HEK293 (cell line): ENCODE results near the gene HS6ST3.

Source experiments
- BCL11A ChIP-seq: fragments of 450-650 bp; formaldehyde crosslinking; IDR thresholded peaks from 2 replicates; pipeline ENCODE4 v1.5.1; 2016; ENCODE audit warnings: low read depth, missing biosample characterization, missing genetic modification characterization
- FEZF1 ChIP-seq: fragments of 450-650 bp; formaldehyde crosslinking; IDR thresholded peaks from 2 replicates; pipeline ENCODE4 v1.5.1; 2016; ENCODE audit warnings: missing biosample characterization, missing genetic modification characterization
- ZNF121 ChIP-seq: fragments of 450-650 bp; formaldehyde crosslinking; IDR thresholded peaks from 2 replicates; pipeline ENCODE4 v1.5.1; 2016; ENCODE audit warnings: missing biosample characterization, missing genetic modification characterization
- TF ChIP-seq, protein P1 (sequence below): fragments of 450-650 bp; formaldehyde crosslinking; IDR thresholded peaks from 2 replicates; pipeline ENCODE4 v1.5.1; 2016; ENCODE audit warnings: missing biosample characterization, missing genetic modification characterization

DNA sequence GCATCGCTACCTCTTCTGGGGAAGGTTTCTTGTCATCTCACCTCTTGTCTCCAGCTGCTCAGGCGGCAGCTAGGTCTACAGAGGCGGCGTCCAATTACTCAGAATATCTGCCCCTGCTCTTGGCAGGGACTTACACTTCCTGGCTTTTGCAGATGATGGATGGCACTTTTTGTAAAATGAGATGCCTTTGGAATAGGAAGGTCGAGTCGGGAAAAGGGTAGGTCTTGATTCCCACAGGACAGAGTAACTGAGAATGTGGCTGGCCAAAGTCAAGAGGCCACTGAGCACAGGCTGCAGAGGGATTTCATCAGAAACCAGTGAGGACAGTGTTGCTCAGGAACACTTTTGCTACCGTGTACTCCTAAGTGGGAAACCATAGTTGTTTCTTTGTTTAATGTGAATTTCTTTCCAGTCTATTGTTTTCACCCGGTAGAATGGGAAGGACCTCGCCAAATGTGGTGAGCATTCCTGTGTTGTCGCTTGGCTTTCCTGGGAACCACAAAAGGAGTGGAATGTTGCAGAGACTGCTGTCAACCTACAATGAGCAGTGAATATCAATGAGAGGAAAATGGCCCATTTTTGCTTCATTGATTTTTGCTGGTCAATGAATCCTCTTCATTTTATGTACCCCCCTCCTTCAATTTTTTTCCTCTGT, 383.7 kb downstream of the HS6ST3 start:
- TF ChIP-seq, protein P1, sequence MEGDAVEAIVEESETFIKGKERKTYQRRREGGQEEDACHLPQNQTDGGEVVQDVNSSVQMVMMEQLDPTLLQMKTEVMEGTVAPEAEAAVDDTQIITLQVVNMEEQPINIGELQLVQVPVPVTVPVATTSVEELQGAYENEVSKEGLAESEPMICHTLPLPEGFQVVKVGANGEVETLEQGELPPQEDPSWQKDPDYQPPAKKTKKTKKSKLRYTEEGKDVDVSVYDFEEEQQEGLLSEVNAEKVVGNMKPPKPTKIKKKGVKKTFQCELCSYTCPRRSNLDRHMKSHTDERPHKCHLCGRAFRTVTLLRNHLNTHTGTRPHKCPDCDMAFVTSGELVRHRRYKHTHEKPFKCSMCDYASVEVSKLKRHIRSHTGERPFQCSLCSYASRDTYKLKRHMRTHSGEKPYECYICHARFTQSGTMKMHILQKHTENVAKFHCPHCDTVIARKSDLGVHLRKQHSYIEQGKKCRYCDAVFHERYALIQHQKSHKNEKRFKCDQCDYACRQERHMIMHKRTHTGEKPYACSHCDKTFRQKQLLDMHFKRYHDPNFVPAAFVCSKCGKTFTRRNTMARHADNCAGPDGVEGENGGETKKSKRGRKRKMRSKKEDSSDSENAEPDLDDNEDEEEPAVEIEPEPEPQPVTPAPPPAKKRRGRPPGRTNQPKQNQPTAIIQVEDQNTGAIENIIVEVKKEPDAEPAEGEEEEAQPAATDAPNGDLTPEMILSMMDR, result no peak
- TF ChIP-seq BCL11A (tag by site-specific recombination) (no peak), FEZF1 (tag by site-specific recombination) (no peak), ZNF121 (tag by site-specific recombination) (no peak)
